CD14-positive monocyte (primary cell): ENCODE results near the gene FIGNL2. TPM values are rescaled to one million over a fixed set of nuclear protein-coding genes. Genes with fewer than 3 reads are reported as not detected.

Experiments
- DNase-seq, 3 donors: peaks; one replicate each; pipeline ENCODE4 v3.0.0-alpha.2; 2011 to 2022
- H2AFZ ChIP-seq: 2 replicates; pipeline ENCODE4 v1.6.0; 2012; ENCODE audit warnings: mild to moderate bottlenecking, low read depth, low read length, inconsistent platforms; ENCODE audit not compliant: insufficient read depth, poor library complexity, severe bottlenecking
- H3K27ac ChIP-seq, 2 donors: 1 replicate in 1 of 2; 2 replicates in 1 of 2; pipeline ENCODE4 v1.5.1; 2012 to 2013; ENCODE audit warnings: low read length in 2 of 2, control low read depth in 1 of 2, inconsistent platforms in 1 of 2, low read depth in 1 of 2, mild to moderate bottlenecking in 1 of 2
- H3K27me3 ChIP-seq, 2 donors: one replicate each; pipeline versions ENCODE4 v1.6.0 to v1.6.1; 2011 to 2013; ENCODE audit warnings: low read length in 2 of 2; ENCODE audit not compliant: control insufficient read depth in 2 of 2, insufficient read depth in 2 of 2
- H3K36me3 ChIP-seq, 2 donors: replicated peaks in 1 of 2; 1 replicate in 1 of 2; 2 replicates in 1 of 2; pipeline versions ENCODE4 v1.5.1 to v1.6.1; 2012 to 2013; ENCODE audit warnings: low read length in 2 of 2, control low read depth in 1 of 2, inconsistent platforms in 1 of 2, mild to moderate bottlenecking in 1 of 2; ENCODE audit not compliant: insufficient read depth in 2 of 2, control insufficient read depth in 1 of 2
- H3K4me1 ChIP-seq, 2 donors: 1 replicate in 1 of 2; 2 replicates in 1 of 2; pipeline versions ENCODE4 v1.5.1 to v1.6.1; 2012 to 2013; ENCODE audit warnings: low read length in 2 of 2, control low read depth in 1 of 2, inconsistent platforms in 1 of 2, mild to moderate bottlenecking in 1 of 2, moderate library complexity in 1 of 2; ENCODE audit not compliant: insufficient read depth in 2 of 2, control insufficient read depth in 1 of 2
- H3K4me2 ChIP-seq: replicated peaks from 2 replicates; pipeline ENCODE3; 2012; ENCODE audit warnings: low read length, moderate library complexity, mild to moderate bottlenecking; ENCODE audit not compliant: poor library complexity, severe bottlenecking; ENCODE audit errors: extremely low read depth
- H3K4me3 ChIP-seq, 3 experiments: fragments of 200-600 bp in 1 of 3; sonication (generic) in 1 of 3; replicated peaks in 1 of 3; 1 replicate in 2 of 3; 2 replicates in 1 of 3; pipeline ENCODE4 v1.5.1; 2011 to 2013; ENCODE audit warnings: low read length in 3 of 3, mild to moderate bottlenecking in 3 of 3, control low read depth in 2 of 3, low read depth in 2 of 3, inconsistent platforms in 1 of 3, moderate library complexity in 1 of 3
- H3K79me2 ChIP-seq: 2 replicates; pipeline ENCODE4 v1.6.0; 2012; ENCODE audit warnings: mild to moderate bottlenecking, control low read depth, inconsistent platforms, low read length, moderate library complexity; ENCODE audit not compliant: insufficient read depth
- H3K9ac ChIP-seq: 2 replicates; pipeline ENCODE4 v1.6.0; 2017; ENCODE audit warnings: low read length, mild to moderate bottlenecking; ENCODE audit not compliant: insufficient read depth, poor library complexity, severe bottlenecking
- H3K9me3 ChIP-seq, 2 donors: replicated peaks in 1 of 2; 1 replicate in 1 of 2; 2 replicates in 1 of 2; pipeline versions ENCODE4 v1.5.1 to v1.6.1; 2012 to 2013; ENCODE audit warnings: low read length in 2 of 2, control low read depth in 1 of 2; ENCODE audit not compliant: control insufficient read depth in 1 of 2, insufficient read depth in 1 of 2
- H4K20me1 ChIP-seq: 2 replicates; pipeline ENCODE4 v1.6.0; 2012; ENCODE audit warnings: mild to moderate bottlenecking, low read length, control low read depth, moderate library complexity; ENCODE audit not compliant: insufficient read depth
- H3K27ac Mint-ChIP-seq, 7 donors: one replicate each; pipeline ENCODE4 v1.8.0; 2020; ENCODE audit warnings: mild to moderate bottlenecking in 7 of 7, mixed read lengths in 7 of 7, moderate library complexity in 6 of 7, inconsistent platforms in 2 of 7
- H3K27me3 Mint-ChIP-seq, 3 donors: one replicate each; pipeline ENCODE4 v1.8.0; 2021 to 2022; ENCODE audit warnings: low read depth in 3 of 3, mild to moderate bottlenecking in 3 of 3, mixed read lengths in 3 of 3, moderate library complexity in 3 of 3, inconsistent platforms in 1 of 3
- H3K36me3 Mint-ChIP-seq, 2 donors: one replicate each; pipeline ENCODE4 v1.8.0; 2020; ENCODE audit warnings: mixed read lengths in 2 of 2, inconsistent platforms in 1 of 2, mild to moderate bottlenecking in 1 of 2
- H3K4me1 Mint-ChIP-seq: one replicate; pipeline ENCODE4 v1.8.0; 2020; ENCODE audit warnings: mild to moderate bottlenecking, mixed read lengths
- H3K4me3 Mint-ChIP-seq, 2 donors: one replicate each; pipeline ENCODE4 v1.8.0; 2020; ENCODE audit warnings: mild to moderate bottlenecking in 2 of 2, mixed read lengths in 2 of 2, moderate library complexity in 1 of 2
- H3K9me3 Mint-ChIP-seq, 7 donors: one replicate each; pipeline ENCODE4 v1.8.0; 2020 to 2022; ENCODE audit warnings: mixed read lengths in 7 of 7, mild to moderate bottlenecking in 6 of 7, moderate library complexity in 6 of 7, inconsistent platforms in 2 of 7
- WGBS: methylation state at CpG from one replicate; pipeline ENCODE4 v1.1.5; 2013; ENCODE audit warnings: missing lambda C conversion rate; ENCODE audit not compliant: insufficient coverage; 5-methylcytosine and 5-hydroxymethylcytosine counted together
- intact Hi-C, 2 donors: fragments of 100-400 bp; cut with micrococcal nuclease; formaldehyde crosslinking; loops; one replicate each; pipeline versions ENCODE4 v1.15.0 to v1.15.1; 2023
- polyA plus RNA-seq, 3 donors: library from polyadenylated mRNA; depleted of rRNA in 1 of 3; unstranded in 2 of 3; stranded (reverse) in 1 of 3; fragments of 300-500 nt in 2 of 3; fragments of >200 nt in 1 of 3; fragmentation: Illumina TruSeq in 2 of 3; gene quantifications; 1 replicate in 2 of 3; 2 replicates in 1 of 3; pipeline ENCODE4 v1.2.3, GENCODE V29; 2012 to 2021
- TF ChIP-seq, protein P1 (sequence below): fragments of 200-600 bp; IDR thresholded peaks from one replicate; pipeline ENCODE4 v1.8.0; 2022; ENCODE audit warnings: antibody characterized with exemption, mild to moderate bottlenecking

The FIGNL2 gene
- polyA plus RNA-seq, 3 donors, result 0.06 to 0.52 TPM; not detected in 1

DNA sequence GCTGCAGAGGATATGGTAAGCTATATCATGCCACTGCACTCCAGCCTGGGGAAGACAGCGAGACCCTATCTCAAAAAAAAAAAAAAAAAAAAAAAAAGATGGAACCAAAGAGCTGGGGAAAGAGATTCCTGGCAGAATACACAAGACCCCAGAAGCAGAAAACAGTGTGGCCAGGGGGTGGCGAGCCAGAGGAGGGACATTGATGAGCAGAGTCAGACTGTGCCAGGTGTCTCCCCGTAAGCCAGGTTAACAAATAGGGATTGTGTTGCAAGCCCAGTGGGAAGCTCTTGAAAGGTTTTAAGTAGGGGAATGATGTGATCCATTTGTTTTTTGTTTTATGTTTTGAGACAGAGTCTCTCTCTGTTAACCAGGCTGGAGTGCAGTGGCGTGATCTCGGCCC lies 56.1 kb downstream of the FIGNL2 start:
- Histone ChIP-seq H3K27ac (no peak overlapping the region), H3K4me3 (no peak overlapping the region), H3K79me2 (no peaks in the 10 kb centered on the region), H2AFZ (no peak overlapping the region), H3K27me3 (no peaks in the 10 kb centered on the region), H3K4me1 (no peaks in the 10 kb centered on the region), H3K36me3 (no peaks in the 10 kb centered on the region), H3K9ac (no peak overlapping the region), H3K9me3 (no peaks in the 10 kb centered on the region), H4K20me1 (no peaks in the 10 kb centered on the region), H3K4me2 (no peak overlapping the region)
- no peaks in the 10 kb centered on the region for H3K9me3 Mint-ChIP-seq
- intact Hi-C loops, result no loop called here
- TF ChIP-seq, protein P1, sequence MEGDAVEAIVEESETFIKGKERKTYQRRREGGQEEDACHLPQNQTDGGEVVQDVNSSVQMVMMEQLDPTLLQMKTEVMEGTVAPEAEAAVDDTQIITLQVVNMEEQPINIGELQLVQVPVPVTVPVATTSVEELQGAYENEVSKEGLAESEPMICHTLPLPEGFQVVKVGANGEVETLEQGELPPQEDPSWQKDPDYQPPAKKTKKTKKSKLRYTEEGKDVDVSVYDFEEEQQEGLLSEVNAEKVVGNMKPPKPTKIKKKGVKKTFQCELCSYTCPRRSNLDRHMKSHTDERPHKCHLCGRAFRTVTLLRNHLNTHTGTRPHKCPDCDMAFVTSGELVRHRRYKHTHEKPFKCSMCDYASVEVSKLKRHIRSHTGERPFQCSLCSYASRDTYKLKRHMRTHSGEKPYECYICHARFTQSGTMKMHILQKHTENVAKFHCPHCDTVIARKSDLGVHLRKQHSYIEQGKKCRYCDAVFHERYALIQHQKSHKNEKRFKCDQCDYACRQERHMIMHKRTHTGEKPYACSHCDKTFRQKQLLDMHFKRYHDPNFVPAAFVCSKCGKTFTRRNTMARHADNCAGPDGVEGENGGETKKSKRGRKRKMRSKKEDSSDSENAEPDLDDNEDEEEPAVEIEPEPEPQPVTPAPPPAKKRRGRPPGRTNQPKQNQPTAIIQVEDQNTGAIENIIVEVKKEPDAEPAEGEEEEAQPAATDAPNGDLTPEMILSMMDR, result no peak
- no peaks in the 10 kb centered on the region for H3K4me1 Mint-ChIP-seq
- no peaks in the 10 kb centered on the region for H3K36me3 Mint-ChIP-seq
- H3K27me3 Mint-ChIP-seq, result peaks cover 0 to 3% (median 1%) of the 10 kb centered on the region in 3 donors
- DNase-seq, result no peak
- WGBS, result 100% methylated on average over 2 of the region's 5 CpGs
- no peak overlapping the region for H3K27ac Mint-ChIP-seq
- H3K4me3 Mint-ChIP-seq, result no peak overlapping the region

DNA sequence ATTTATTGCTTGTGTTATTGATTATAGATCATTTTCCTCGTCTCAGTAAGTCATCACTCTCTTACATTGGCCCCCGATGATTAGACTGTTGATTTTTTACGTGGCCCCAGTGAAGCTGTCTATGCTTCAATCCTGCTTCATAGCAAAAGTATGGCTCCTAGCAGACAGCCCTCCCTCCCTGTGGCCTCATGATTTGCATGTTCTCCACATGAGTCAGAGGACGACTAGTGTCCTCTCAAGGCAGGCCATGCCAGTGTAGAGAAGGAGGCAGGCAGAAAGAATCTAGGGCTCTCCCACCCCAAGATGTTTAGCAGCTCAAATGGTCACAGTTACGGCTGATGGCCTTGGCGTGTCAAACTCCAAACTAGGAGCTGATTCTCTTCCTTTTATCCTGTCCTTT lies 59.6 kb downstream of the FIGNL2 start:
- WGBS, result 100% methylated on average over 6 of the region's 6 CpGs
- DNase-seq, result no peak
- Histone ChIP-seq H4K20me1 (no peaks in the 10 kb centered on the region), H3K36me3 (no peaks in the 10 kb centered on the region), H3K4me1 (no peaks in the 10 kb centered on the region), H3K4me3 (no peak overlapping the region), H3K9ac (no peak overlapping the region), H3K9me3 (no peaks in the 10 kb centered on the region), H3K4me2 (no peak overlapping the region), H3K27ac (no peak overlapping the region), H2AFZ (no peak overlapping the region), H3K27me3 (no peaks in the 10 kb centered on the region), H3K79me2 (no peaks in the 10 kb centered on the region)
- H3K9me3 Mint-ChIP-seq, result no peaks in the 10 kb centered on the region
- TF ChIP-seq, protein P1, result no peak
- no peaks in the 10 kb centered on the region for H3K36me3 Mint-ChIP-seq
- intact Hi-C loops, result no loop called here
- peaks cover 0 to 3% (median 2%) of the 10 kb centered on the region in 3 donors for H3K27me3 Mint-ChIP-seq
- H3K4me1 Mint-ChIP-seq, result peaks cover 3% of the 10 kb centered on the region
- H3K4me3 Mint-ChIP-seq, result no peak overlapping the region
- no peak overlapping the region for H3K27ac Mint-ChIP-seq
